GM20000 (cell line): ENCODE measurements around the gene ELAVL1.
"Not testable (repeated sequence)": the region's sequence is repeated elsewhere in the genome, so short reads cannot be mapped to it uniquely, and the experiment has no call there.

Experiments
- DNase-seq: peaks from one replicate; pipeline ENCODE4 v3.0.0; 2012; ENCODE audit warnings: low spot score
- CTCF ChIP-seq: IDR thresholded peaks from 2 replicates; pipeline ENCODE4 v1.5.1; 2012; ENCODE audit warnings: mild to moderate bottlenecking, control low read depth; ENCODE audit errors: extremely low read depth, missing control alignments

ELAVL1 gene

GRCh38 chr19:8042900-8043299, 37.5 kb upstream of the ELAVL1 start:
- TF ChIP-seq CTCF = no peak
- no peak for DNase-seq

- no peak for TF ChIP-seq CTCF
- no peak for DNase-seq
These were observed 36.1 kb upstream of the ELAVL1 start for GRCh38 chr19:8041531-8041931.

GRCh38 chr19:8039231-8039630, 33.8 kb upstream of the ELAVL1 start:
- DNase-seq = no peak
- no peak for TF ChIP-seq CTCF

GRCh38 chr19:8038815-8039214, 33.4 kb upstream of the ELAVL1 start:
- no peak for TF ChIP-seq CTCF
- no peak for DNase-seq

- DNase-seq = no peak
- no peak for TF ChIP-seq CTCF
These were observed 31.1 kb upstream of the ELAVL1 start for GRCh38 chr19:8036434-8037099.

GRCh38 chr19:8034178-8034525, 28.7 kb upstream of the ELAVL1 start:
- TF ChIP-seq CTCF = no peak
- no peak for DNase-seq

- DNase-seq = not testable (repeated sequence)
These were observed 28.1 kb upstream of the ELAVL1 start for GRCh38 chr19:8033287-8034177.

GRCh38 chr19:8030960-8031359, 25.5 kb upstream of the ELAVL1 start:
- DNase-seq = no peak
- TF ChIP-seq CTCF = no peak
